ENCODE data around the gene AXIN1. TPM values are rescaled to one million over a fixed set of nuclear protein-coding genes. Genes with fewer than 3 reads are reported as not detected.

Gene AXIN1
- total RNA-seq, 1 experiment from 2014 or later = 43.7 TPM

GRCh38 chr16:287981-288920 is 64.3 kb downstream of the AXIN1 start:
- POLR2A ChIA-PET = no interaction called here
- H3K9me3 Mint-ChIP-seq (ENCODE audit: unreplicated experiment) = no peaks in the 10 kb centered on the region
- no peaks in the 10 kb centered on the region for H3K4me1 Mint-ChIP-seq (ENCODE audit: insufficient read depth, unreplicated experiment)
- CTCF ChIA-PET = no interaction called here
- H3K27ac Mint-ChIP-seq (ENCODE audit: low read depth, unreplicated experiment) = no peak overlapping the region
- intact Hi-C loops (cut with micrococcal nuclease) = no loop called here
- H3K36me3 Mint-ChIP-seq (ENCODE audit: insufficient read depth, unreplicated experiment) = peaks cover 27% of the 10 kb centered on the region
- no peak overlapping the region for H3K4me3 Mint-ChIP-seq (ENCODE audit: unreplicated experiment)
- no TSS peak for BruUV-seq (replicated peaks)
- no peaks in the 10 kb centered on the region for H3K27me3 Mint-ChIP-seq (ENCODE audit: insufficient read depth, unreplicated experiment)
- TF ChIP-seq CTCF (IDR thresholded peaks at IDR 0.05; ENCODE audit: unreplicated experiment) = no peak
- no peak for DNase-seq (ENCODE audit: unreplicated experiment)

GRCh38 chr16:287298-287811 is 65.2 kb downstream of the AXIN1 start:
- BruUV-seq (replicated peaks) = TSS peak; percentile 76
- no peak overlapping the region for H3K27ac Mint-ChIP-seq (ENCODE audit: low read depth, unreplicated experiment)
- peaks cover 22% of the 10 kb centered on the region for H3K36me3 Mint-ChIP-seq (ENCODE audit: insufficient read depth, unreplicated experiment)
- H3K4me1 Mint-ChIP-seq (ENCODE audit: insufficient read depth, unreplicated experiment) = no peaks in the 10 kb centered on the region
- intact Hi-C loops (cut with micrococcal nuclease) = no loop called here
- H3K27me3 Mint-ChIP-seq (ENCODE audit: insufficient read depth, unreplicated experiment) = no peaks in the 10 kb centered on the region
- no peak for DNase-seq (ENCODE audit: unreplicated experiment)
- no peak for TF ChIP-seq CTCF (IDR thresholded peaks at IDR 0.05; ENCODE audit: unreplicated experiment)
- no peaks in the 10 kb centered on the region for H3K9me3 Mint-ChIP-seq (ENCODE audit: unreplicated experiment)
- ChIA-PET CTCF (no interaction called here), POLR2A (no interaction called here)
- no peak overlapping the region for H3K4me3 Mint-ChIP-seq (ENCODE audit: unreplicated experiment)

- Mint-ChIP-seq H3K27ac (ENCODE audit: low read depth, unreplicated experiment) (no peak overlapping the region), H3K27me3 (ENCODE audit: insufficient read depth, unreplicated experiment) (no peaks in the 10 kb centered on the region), H3K4me3 (ENCODE audit: unreplicated experiment) (no peak overlapping the region), H3K9me3 (ENCODE audit: unreplicated experiment) (no peaks in the 10 kb centered on the region), H3K36me3 (ENCODE audit: insufficient read depth, unreplicated experiment) (peaks cover 20% of the 10 kb centered on the region), H3K4me1 (ENCODE audit: insufficient read depth, unreplicated experiment) (no peaks in the 10 kb centered on the region)
- ChIA-PET POLR2A (no interaction called here), CTCF (interaction anchor here (0.5 kb wide), 1 partner anchor 87 kb away, joined by 5 read pairs; no protein-coding TSS in a partner anchor)
- DNase-seq (ENCODE audit: unreplicated experiment) = no peak
- no TSS peak for BruUV-seq (replicated peaks)
- TF ChIP-seq CTCF (IDR thresholded peaks at IDR 0.05; ENCODE audit: unreplicated experiment) = no peak
- intact Hi-C loops (cut with micrococcal nuclease) = no loop called here
Measured at GRCh38 chr16:286491-287297, 65.8 kb downstream of the AXIN1 start.
